Activated CD4-positive, alpha-beta T cell treated with anti-CD3 and anti-CD28 coated beads, Interleukin-2, amount 50 U/mL, for 4 hours (primary cell): ENCODE data around the gene RCC2.
"Not testable (repeated sequence)": the region's sequence is repeated elsewhere in the genome, so short reads cannot be mapped to it uniquely, and the experiment has no call there.

ENCODE experiments used
- DNase-seq, 2 experiments: peaks; one replicate each; pipeline ENCODE4 v3.0.0-alpha.2; 2020

RCC2 gene

DNA sequence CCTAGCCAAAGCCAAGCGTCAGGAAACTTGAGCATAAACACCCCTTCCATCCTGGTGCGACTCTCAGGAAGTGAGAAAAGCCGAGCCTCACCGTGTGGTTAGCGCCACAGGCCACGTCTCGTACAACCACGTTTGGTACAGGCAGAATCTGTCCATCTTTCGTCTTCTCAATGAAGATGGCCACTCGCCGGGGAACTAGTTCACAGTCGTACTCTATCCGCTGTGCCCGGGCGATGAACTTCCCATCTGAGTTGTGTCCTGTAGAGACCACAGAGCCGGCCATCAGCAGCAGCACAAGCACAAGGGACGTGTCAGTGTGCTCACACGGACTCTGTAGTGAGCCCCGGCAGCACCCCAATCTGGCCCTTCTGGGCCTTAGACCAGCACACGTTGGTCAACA, 23.1 kb downstream of the RCC2 start:
- DNase-seq = no peak

GRCh38 chr1:17414022-17414421, 25.5 kb downstream of the RCC2 start:
- no peak for DNase-seq

DNA sequence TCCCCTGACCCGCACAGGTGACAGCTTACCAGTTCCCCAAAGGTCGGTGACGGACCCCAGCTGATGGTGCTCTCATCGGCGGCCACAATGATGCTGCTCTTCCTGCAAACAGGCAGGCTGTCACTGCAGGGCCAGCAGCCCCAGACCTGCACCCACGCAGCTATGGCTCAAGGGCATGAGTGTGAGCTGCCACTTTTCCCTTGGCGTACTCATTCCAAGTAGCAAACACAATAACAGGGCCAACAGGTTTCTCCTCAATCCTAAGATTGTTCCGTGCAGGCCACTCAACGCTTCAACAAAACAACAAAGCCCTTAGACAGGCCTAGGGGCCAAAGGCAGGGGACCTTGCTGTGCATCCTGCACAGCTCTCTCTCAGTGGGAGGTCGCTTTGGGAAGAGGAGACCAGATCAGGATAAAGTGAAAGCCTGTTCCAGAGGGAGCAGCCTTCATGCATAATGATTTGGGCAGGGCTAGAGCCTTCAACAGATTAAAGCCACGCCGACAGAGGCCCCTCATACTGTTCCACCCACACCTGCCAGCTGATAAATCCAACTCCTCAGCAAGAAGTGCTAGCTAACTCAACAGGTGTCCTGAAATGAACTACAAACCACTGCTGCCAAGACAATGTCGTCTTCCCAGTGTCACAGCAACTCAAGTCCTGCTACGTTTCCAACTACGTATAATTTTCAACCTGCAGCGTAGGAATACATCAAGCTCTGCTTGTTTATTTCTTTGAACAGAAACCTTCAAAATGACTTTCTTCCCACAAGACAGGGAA, 27.2 kb downstream of the RCC2 start:
- no peak for DNase-seq

DNA sequence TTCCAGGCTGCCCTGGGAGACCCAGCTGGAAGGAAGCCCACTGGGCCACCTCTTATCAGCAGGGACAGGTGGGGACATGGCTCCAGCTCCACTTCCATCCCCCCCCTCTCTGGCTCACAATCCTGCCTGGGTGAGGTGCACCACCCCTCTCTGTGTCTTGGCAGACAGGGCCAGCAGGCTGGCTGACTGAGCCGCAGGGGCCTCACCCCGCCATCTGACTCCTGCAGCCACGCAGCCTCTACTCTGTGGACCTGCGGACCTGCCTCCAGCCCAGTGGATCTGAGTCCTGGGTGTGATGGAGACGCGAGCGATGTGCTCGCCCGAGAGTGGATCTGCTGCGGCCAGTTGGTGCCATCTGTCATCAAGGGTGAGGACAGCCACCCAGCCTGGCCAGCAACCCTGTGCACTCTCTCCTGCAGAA, 30.1 kb downstream of the RCC2 start:
- DNase-seq = no peak

GRCh38 chr1:17407786-17408514, 31.5 kb downstream of the RCC2 start:
- DNase-seq = not testable (repeated sequence)

GRCh38 chr1:17406760-17407475, 32.6 kb downstream of the RCC2 start:
- DNase-seq = not testable (repeated sequence)

DNA sequence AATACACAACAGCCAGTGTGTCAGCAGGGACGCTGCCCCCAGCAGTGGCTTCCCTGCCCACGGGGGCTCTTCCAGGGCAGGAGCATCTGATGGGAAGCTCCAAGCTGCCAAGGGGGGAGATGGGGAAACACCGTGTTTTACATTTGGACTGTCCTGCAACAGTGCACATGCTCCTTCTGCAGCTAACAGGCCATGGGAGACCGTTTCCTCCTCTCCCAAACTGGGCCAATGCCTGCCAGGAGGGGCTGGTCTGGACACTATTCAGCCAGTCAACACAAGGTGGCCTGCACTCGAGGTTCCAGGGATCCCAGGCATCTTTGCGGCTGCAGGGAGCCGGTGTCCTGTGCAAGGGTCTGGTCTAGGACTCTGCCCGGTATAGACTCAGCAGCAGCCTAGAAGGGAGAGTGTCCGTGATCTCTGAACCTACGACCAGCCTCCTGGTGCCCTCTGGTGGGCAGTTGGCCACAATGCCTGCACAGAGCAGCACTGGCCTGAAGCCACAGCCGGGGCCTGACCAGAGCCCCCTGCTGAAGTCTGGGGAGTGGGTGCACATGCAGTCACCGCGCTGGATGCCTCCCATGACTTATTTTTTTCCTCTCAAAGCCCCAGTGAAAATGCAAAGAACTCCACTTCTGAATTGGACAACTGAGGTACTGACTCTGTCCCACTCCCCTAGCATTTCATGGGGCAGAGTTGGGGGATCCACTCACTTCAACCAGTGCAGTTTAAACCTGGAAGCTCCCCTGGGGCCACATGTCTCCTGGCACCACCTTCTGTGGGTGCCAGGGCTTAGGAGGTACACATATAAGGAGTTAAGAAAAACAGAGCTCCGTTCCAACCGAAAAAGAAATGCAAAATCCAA, 33.3 kb downstream of the RCC2 start:
- DNase-seq = peak in 1 of 2 experiments; percentile 13

- DNase-seq = no peak
Measured at GRCh38 chr1:17404820-17405219, 34.7 kb downstream of the RCC2 start.

DNA sequence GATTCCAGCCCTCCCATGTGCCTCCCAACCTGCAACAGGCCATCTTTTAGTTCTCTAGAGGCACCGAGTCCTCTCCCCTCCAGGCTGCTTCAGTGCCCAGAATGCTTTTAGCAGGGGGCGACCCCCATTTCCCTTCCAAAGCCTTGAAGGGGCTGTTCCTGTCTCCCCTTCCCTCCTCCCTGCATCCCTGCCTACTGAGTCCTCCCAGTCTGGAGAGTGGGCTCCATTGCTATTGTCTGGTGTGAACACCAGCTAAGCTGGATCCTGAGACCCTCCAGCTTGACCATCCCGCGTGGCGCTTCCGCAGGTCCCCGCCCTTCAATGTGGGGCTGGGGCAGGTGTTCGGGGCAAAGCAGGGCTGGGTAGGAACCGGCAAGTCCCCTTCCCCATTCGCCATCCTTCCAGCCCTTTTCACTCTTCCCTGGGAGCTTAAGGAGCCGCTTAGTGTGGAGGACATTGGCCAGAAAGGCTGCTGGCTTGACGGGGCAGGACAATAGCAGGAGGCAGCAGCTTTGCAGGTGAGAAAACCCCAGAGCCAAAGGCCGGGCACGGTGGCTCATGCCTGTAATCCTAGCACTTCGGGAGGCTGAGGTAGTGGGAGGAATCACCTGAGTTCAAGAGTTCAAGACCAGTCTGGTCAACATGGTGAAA, 35.3 kb downstream of the RCC2 start:
- no peak for DNase-seq

DNA sequence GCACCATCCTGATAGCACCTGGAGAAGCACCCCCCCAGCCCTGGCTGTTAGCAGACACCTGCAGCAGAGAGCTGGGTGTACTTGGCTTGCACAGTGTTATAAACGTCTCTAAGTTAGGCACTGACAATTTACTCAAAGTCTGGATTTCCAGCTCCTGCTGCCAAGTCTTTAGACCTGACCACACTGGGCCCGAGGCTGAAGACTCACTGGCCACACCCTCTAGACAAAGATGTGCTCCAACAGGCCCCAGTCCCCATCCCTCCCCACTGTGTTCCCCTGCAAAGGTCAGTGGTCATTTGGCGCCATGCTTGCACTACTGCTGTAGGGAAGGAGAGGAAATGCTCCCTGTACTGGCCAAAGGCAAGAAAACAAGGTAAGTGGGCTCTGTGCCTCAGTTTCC, 36.4 kb downstream of the RCC2 start:
- no peak for DNase-seq

DNA sequence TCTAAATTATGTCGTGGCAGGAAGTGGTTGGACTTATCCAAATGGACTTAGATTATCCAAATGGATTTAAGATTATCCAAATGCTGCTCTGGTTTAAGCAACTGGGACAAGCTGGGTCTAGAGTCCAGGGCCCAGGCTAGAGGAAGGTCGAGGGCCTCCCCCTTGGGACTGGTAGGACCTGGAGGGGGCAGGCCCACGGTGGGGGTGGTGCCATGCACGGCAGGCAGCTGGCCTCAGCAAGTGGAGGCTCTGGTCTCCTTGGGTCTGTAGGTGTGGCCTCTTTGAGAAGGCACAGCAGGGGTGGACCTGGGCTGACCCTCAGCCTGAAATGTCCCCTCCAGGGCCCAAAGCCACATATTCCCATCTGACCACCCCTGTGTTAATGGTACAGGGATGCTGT, 37.6 kb downstream of the RCC2 start:
- no peak for DNase-seq

DNA sequence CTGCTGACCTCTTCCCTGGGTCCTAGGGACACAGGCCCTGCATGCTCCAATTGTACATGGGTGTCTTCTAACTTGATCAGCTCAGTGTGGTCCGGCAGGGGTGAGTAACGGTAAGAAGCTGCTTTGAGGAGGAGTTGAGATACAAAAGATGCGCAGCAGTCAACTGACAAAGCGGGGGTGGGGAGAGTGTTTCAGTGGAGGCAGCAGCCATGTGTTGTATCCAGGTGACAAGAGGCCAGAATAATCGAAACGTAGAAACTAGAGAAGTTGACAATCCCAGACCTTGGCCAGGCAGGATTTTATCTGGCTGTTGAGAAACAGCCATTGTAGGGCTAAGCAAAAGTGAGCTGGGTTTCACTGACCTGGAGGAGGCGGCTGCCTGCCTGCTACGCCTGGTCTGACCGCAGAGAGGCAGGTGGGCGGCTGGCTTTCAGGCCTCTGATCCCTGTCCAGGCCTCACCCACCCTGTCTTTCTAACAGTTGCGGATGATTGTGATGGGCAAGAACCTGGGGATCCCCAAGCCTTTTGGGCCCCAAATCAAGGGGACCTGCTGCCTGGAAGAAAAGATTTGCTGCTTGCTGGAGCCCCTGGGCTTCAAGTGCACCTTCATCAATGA, 38.6 kb downstream of the RCC2 start:
- DNase-seq = no peak

GRCh38 chr1:17397910-17398695, 41.4 kb downstream of the RCC2 start:
- DNase-seq = no peak

DNA sequence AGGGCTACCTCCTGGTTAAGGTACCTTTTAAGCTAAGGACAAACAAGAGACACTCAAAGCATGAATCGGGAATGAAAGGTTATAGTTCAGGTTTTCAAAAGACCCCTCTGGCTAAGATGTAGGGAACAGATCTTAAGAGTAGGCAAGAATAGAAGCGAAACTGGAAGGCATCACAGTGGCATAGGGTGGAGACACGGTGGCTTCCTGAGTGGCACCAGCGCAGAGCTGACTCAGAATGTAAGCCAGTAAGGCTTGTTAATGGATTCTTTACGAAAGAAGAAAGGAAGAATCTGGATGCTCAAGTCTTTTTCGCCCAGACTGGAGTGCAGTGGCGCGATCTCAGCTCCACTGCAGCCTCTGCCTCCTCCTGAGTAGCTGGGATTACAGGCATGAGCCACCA, 46.2 kb downstream of the RCC2 start:
- no peak for DNase-seq

DNA sequence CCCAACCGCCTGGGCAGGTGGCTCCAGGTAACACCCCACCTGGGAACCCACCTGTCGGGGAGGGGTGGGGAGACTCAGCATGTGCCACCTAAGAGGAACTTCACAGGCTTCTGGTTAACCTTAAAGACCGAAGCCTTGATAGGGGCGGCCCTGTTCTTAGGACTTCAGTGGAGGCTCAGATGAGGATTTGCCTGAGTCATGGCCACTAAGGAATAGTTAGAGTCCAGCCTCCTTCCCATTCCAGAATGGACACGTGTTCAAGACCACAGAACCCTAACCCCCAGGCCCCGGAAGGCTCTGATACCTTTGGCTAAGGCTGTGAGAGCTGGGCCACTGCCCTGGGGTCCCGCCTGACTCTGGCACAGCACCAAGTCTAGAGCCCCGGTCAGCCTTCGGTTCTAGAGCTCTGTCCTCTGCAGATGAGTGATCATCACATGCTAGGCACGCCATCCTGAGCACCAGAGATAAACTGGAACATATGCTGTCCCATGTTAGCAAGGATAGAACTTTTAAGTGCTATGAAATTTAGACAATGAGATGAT, 47.2 kb downstream of the RCC2 start:
- DNase-seq = no peak

DNA sequence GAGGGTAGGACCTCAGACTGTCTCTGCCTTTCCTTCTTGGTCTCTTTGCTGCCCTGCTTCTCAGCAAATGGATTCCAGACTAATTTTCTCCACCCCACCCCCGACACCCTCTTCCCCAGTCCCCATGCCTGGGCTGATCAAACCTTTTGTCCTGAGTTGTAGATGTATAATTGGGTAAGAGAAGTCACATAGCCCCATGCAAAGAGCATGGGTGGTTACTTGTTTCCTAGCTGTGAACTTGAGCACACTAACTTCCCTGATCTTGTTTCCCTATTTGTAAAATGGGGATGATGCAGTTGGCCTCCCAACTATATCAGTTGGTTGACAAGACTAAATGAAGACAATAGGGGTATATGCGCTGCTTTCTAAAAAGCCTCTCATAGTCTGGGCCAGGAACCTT, 58.3 kb downstream of the RCC2 start:
- no peak for DNase-seq

GRCh38 chr1:17377325-17377953, 62.0 kb downstream of the RCC2 start:
- DNase-seq = no peak

DNA sequence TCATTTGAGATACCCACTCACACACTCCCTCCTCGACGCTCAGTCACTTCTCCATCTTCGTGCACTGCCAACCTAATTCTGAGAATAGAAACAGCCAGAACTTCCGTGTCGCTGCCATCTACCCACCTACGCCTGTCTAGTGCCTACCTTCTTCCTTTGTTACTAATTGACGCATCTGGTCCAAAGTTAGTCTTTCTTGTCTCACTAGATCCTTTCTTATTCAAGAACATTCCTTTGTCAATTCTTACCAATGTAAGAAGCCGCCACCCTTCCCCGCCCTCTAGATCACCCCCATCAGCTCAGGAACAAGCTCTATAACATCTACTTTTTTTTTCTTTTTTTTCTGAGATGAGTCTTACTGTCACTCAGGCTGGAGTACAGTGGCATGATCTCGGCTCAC, 63.8 kb downstream of the RCC2 start:
- no peak for DNase-seq

GRCh38 chr1:17372955-17373354, 66.5 kb downstream of the RCC2 start:
- no peak for DNase-seq

DNA sequence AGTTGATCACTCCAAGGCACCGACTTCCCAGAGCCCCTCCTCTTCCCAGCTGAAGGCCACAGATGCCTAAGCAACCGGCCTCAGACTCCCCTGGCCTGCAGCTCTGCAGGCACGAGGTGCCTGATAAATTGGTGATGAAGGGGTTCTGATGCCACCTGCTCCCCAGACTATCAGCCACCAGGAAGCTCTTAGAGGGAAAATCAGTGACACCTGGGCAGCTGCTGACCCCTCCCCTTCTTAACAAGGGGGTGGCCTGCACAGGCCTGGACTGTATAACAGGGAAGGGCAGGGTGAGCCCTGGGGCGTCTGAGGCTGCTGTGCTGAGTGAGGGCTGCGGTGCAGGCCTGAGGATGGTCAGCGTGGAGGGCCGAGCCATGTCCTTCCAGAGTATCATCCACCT, 67.6 kb downstream of the RCC2 start, which contains the start of gene PADI6:
TSS of gene PADI6 (plus strand) at position 301 of the 400 bp plus-strand sequence. CDS start at position 351, 50 bp downstream.
- no peak for DNase-seq
